Measurements from ENCODE around the gene CELF4.

CELF4 gene

GRCh38 chr18:37274309-37275236 lies 291.0 kb downstream of the CELF4 start:
- no peak for DNase-seq

- DNase-seq, result no peak
Measured at GRCh38 chr18:37272841-37273240, 292.8 kb downstream of the CELF4 start.

- no peak for DNase-seq
Measured at GRCh38 chr18:37272226-37272625, 293.4 kb downstream of the CELF4 start.

GRCh38 chr18:37270666-37271052 lies 294.9 kb downstream of the CELF4 start:
- DNase-seq, result no peak

- DNase-seq, result peak; percentile 10
Measured at GRCh38 chr18:37270038-37270665, 295.4 kb downstream of the CELF4 start.

- DNase-seq, result no peak
Measured at GRCh38 chr18:37266290-37266689, 299.3 kb downstream of the CELF4 start.

GRCh38 chr18:37265382-37265781 lies 300.2 kb downstream of the CELF4 start:
- no peak for DNase-seq

GRCh38 chr18:37264956-37265355 lies 300.6 kb downstream of the CELF4 start:
- no peak for DNase-seq

- no peak for DNase-seq
Measured at GRCh38 chr18:37261988-37262387, 303.6 kb downstream of the CELF4 start.

- no peak for DNase-seq
Measured at GRCh38 chr18:37261246-37261840, 304.3 kb downstream of the CELF4 start.

- DNase-seq, result no peak
Measured at GRCh38 chr18:37260367-37261093, 305.1 kb downstream of the CELF4 start.

GRCh38 chr18:37259711-37260110 lies 305.9 kb downstream of the CELF4 start:
- DNase-seq, result no peak

GRCh38 chr18:37258819-37259218 lies 306.8 kb downstream of the CELF4 start:
- DNase-seq, result no peak

- DNase-seq, result no peak
Measured at GRCh38 chr18:37258131-37258530, 307.5 kb downstream of the CELF4 start.

- no peak for DNase-seq
Measured at GRCh38 chr18:37254973-37255372, 310.6 kb downstream of the CELF4 start.

GRCh38 chr18:37254236-37254754 lies 311.3 kb downstream of the CELF4 start:
- DNase-seq, result no peak

GRCh38 chr18:37253394-37254235 lies 312.0 kb downstream of the CELF4 start:
- no peak for DNase-seq

GRCh38 chr18:37252854-37253393 lies 312.7 kb downstream of the CELF4 start:
- no peak for DNase-seq

GRCh38 chr18:37252342-37252741 lies 313.3 kb downstream of the CELF4 start:
- DNase-seq, result no peak

GRCh38 chr18:37251679-37252078 lies 313.9 kb downstream of the CELF4 start:
- no peak for DNase-seq

GRCh38 chr18:37249895-37250618 lies 315.5 kb downstream of the CELF4 start:
- DNase-seq, result no peak
